HG03196 (cell line): ENCODE data around the gene ZNF546.

Experiments
- ATAC-seq: cut with Tn5 transposase; IDR thresholded peaks from one replicate; pipeline ENCODE4 v1.9.1; 2021; ENCODE audit not compliant: unreplicated experiment

ZNF546 gene

GRCh38 chr19:40054632-40055031 is 57.8 kb downstream of the ZNF546 start:
- no peak for ATAC-seq

- ATAC-seq, result no peak
Observed at GRCh38 chr19:40055049-40055448, 58.2 kb downstream of the ZNF546 start.

- peak; percentile 74 for ATAC-seq
Observed at GRCh38 chr19:40055832-40056504, 59.1 kb downstream of the ZNF546 start, which contains the start of gene ZNF780B. Gene ZNF780B, minus strand, starts transcription at chr19:40056231. Its CDS starts 5,899 bp downstream, at chr19:40050332.

GRCh38 chr19:40056505-40056904 is 59.6 kb downstream of the ZNF546 start:
- no peak for ATAC-seq

- no peak for ATAC-seq
Observed at GRCh38 chr19:40057166-40057565, 60.3 kb downstream of the ZNF546 start.

GRCh38 chr19:40059624-40060023 is 62.8 kb downstream of the ZNF546 start:
- ATAC-seq, result no peak

GRCh38 chr19:40070058-40070457 is 73.2 kb downstream of the ZNF546 start:
- no peak for ATAC-seq
